ENCODE data around the gene ARHGEF37.

The ARHGEF37 gene

GRCh38 chr5:149674686-149675085 lies 93.4 kb downstream of the ARHGEF37 start:
- no peak overlapping the region for H2AFZ ChIP-seq (ENCODE audit: low read depth, low read length)
- no peak for TF ChIP-seq EZH2phosphoT487 (IDR thresholded peaks at IDR 0.05; ENCODE audit: low read depth)
- TF ChIP-seq CTCF (IDR thresholded peaks at IDR 0.05; ENCODE audit: low read depth, low read length) = no peak
- no peak overlapping the region for H3K9ac ChIP-seq (ENCODE audit: low read length)
- no peaks in the 10 kb centered on the region for H4K20me1 ChIP-seq (ENCODE audit: insufficient read depth, low read length)
- H3K79me2 ChIP-seq (ENCODE audit: low read length) = no peaks in the 10 kb centered on the region
- H3K4me2 ChIP-seq (ENCODE audit: low read length) = no peak overlapping the region
- peaks cover 18% of the 10 kb centered on the region for H3K4me1 ChIP-seq (ENCODE audit: low read length)
- no peaks in the 10 kb centered on the region for H3K36me3 ChIP-seq (replicated peaks; ENCODE audit: low read depth, low read length)
- H3K27me3 ChIP-seq (ENCODE audit: low read depth, low read length) = no peaks in the 10 kb centered on the region
- H3K9me3 ChIP-seq (ENCODE audit: insufficient read depth, low read length) = no peaks in the 10 kb centered on the region
- no peak overlapping the region for H3K27ac ChIP-seq (ENCODE audit: low read length)
- H3K4me3 ChIP-seq (ENCODE audit: low read length) = no peak overlapping the region

GRCh38 chr5:149675610-149676201 lies 94.4 kb downstream of the ARHGEF37 start:
- H3K36me3 ChIP-seq (replicated peaks; ENCODE audit: low read depth, low read length) = no peaks in the 10 kb centered on the region
- no peak overlapping the region for H3K27ac ChIP-seq (ENCODE audit: low read length)
- H3K4me3 ChIP-seq (ENCODE audit: low read length) = no peak overlapping the region
- no peaks in the 10 kb centered on the region for H3K79me2 ChIP-seq (ENCODE audit: low read length)
- no peak overlapping the region for H3K4me2 ChIP-seq (ENCODE audit: low read length)
- no peak overlapping the region for H2AFZ ChIP-seq (ENCODE audit: low read depth, low read length)
- H3K9me3 ChIP-seq (ENCODE audit: insufficient read depth, low read length) = no peaks in the 10 kb centered on the region
- TF ChIP-seq EZH2phosphoT487 (IDR thresholded peaks at IDR 0.05; ENCODE audit: low read depth) (no peak), CTCF (IDR thresholded peaks at IDR 0.05; ENCODE audit: low read depth, low read length) (no peak)
- H3K9ac ChIP-seq (ENCODE audit: low read length) = no peak overlapping the region
- H4K20me1 ChIP-seq (ENCODE audit: insufficient read depth, low read length) = no peaks in the 10 kb centered on the region
- H3K27me3 ChIP-seq (ENCODE audit: low read depth, low read length) = no peaks in the 10 kb centered on the region
- peaks cover 28% of the 10 kb centered on the region for H3K4me1 ChIP-seq (ENCODE audit: low read length)

- Histone ChIP-seq H3K4me2 (ENCODE audit: low read length) (peak overlapping the region; percentile 16; the same call in 1 of the 2 replicates), H3K36me3 (replicated peaks; ENCODE audit: low read depth, low read length) (no peaks in the 10 kb centered on the region), H3K9me3 (ENCODE audit: insufficient read depth, low read length) (no peaks in the 10 kb centered on the region), H4K20me1 (ENCODE audit: insufficient read depth, low read length) (no peaks in the 10 kb centered on the region), H2AFZ (ENCODE audit: low read depth, low read length) (peak overlapping the region; percentile 20; the same call in 1 of the 2 replicates), H3K9ac (ENCODE audit: low read length) (no peak overlapping the region), H3K27ac (ENCODE audit: low read length) (no peak overlapping the region), H3K4me1 (ENCODE audit: low read length) (peaks cover 37% of the 10 kb centered on the region), H3K4me3 (ENCODE audit: low read length) (no peak overlapping the region), H3K27me3 (ENCODE audit: low read depth, low read length) (no peaks in the 10 kb centered on the region; the same call in 1 of the 2 replicates), H3K79me2 (ENCODE audit: low read length) (no peaks in the 10 kb centered on the region)
- TF ChIP-seq EZH2phosphoT487 (IDR thresholded peaks at IDR 0.05; ENCODE audit: low read depth) = no peak
- no peak for TF ChIP-seq CTCF (IDR thresholded peaks at IDR 0.05; ENCODE audit: low read depth, low read length)
Measured at GRCh38 chr5:149677731-149678130, 96.4 kb downstream of the ARHGEF37 start.

GRCh38 chr5:149679876-149680809 lies 98.8 kb downstream of the ARHGEF37 start:
- Histone ChIP-seq H3K36me3 (replicated peaks; ENCODE audit: low read depth, low read length) (no peaks in the 10 kb centered on the region), H3K4me2 (ENCODE audit: low read length) (peak overlapping the region; percentile 67), H3K27ac (ENCODE audit: low read length) (peak overlapping the region; percentile 68), H3K4me1 (ENCODE audit: low read length) (peaks cover 37% of the 10 kb centered on the region), H3K4me3 (ENCODE audit: low read length) (peak overlapping the region; percentile 13), H3K9ac (ENCODE audit: low read length) (peak overlapping the region; percentile 28; the same call in 1 of the 2 replicates), H4K20me1 (ENCODE audit: insufficient read depth, low read length) (no peaks in the 10 kb centered on the region), H3K79me2 (ENCODE audit: low read length) (no peaks in the 10 kb centered on the region), H2AFZ (ENCODE audit: low read depth, low read length) (no peak overlapping the region), H3K27me3 (ENCODE audit: low read depth, low read length) (no peaks in the 10 kb centered on the region; the same call in 1 of the 2 replicates), H3K9me3 (ENCODE audit: insufficient read depth, low read length) (no peaks in the 10 kb centered on the region)
- TF ChIP-seq CTCF (IDR thresholded peaks at IDR 0.05; ENCODE audit: low read depth, low read length) (no peak), EZH2phosphoT487 (IDR thresholded peaks at IDR 0.05; ENCODE audit: low read depth) (no peak)
